D721Med (cell line): ENCODE results near the gene LRP11.

Source experiments
- DNase-seq: peaks from one replicate; pipeline ENCODE4 v3.0.0; 2011; ENCODE audit warnings: low spot score; ENCODE audit not compliant: insufficient read length
- FAIRE-seq: peaks from 2 replicates; lab custom pipeline; 2011; peaks lifted over from hg19 to GRCh38; lab: Jason Lieb, UNC
- TF ChIP-seq, protein P1 (sequence below): IDR thresholded peaks from 2 replicates; pipeline ENCODE4 v1.5.1; 2012; ENCODE audit warnings: mild to moderate bottlenecking, control low read depth; ENCODE audit not compliant: insufficient read depth; ENCODE audit errors: missing control alignments

The LRP11 gene

DNA sequence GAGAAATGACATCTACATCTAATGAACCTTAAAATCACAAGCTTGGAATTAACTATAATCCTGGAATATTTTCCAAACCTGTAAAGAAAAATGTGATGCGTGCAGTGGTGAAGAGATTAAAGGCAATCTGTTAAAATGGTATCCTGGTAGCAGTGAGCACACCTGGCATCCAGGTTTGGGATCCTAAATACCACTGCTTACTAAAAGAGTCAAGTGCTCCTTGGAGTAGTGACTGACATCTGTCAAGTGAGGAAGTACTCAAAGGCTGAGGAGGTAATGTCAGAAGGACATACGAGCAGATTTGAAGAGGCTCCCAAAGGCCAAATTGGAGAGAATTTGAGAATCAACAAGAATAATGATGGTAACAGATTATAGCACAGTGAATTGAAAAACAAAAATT, 81.8 kb downstream of the LRP11 start:
- TF ChIP-seq, protein P1, sequence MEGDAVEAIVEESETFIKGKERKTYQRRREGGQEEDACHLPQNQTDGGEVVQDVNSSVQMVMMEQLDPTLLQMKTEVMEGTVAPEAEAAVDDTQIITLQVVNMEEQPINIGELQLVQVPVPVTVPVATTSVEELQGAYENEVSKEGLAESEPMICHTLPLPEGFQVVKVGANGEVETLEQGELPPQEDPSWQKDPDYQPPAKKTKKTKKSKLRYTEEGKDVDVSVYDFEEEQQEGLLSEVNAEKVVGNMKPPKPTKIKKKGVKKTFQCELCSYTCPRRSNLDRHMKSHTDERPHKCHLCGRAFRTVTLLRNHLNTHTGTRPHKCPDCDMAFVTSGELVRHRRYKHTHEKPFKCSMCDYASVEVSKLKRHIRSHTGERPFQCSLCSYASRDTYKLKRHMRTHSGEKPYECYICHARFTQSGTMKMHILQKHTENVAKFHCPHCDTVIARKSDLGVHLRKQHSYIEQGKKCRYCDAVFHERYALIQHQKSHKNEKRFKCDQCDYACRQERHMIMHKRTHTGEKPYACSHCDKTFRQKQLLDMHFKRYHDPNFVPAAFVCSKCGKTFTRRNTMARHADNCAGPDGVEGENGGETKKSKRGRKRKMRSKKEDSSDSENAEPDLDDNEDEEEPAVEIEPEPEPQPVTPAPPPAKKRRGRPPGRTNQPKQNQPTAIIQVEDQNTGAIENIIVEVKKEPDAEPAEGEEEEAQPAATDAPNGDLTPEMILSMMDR: no peak
- FAIRE-seq (no peak), DNase-seq (no peak)

- FAIRE-seq: no peak
- TF ChIP-seq, protein P1: no peak
- no peak for DNase-seq
Observed at GRCh38 chr6:149781715-149782114, 82.4 kb downstream of the LRP11 start.

GRCh38 chr6:149779644-149779963, 84.6 kb downstream of the LRP11 start:
- TF ChIP-seq, protein P1: no peak
- no peak for DNase-seq
- no peak for FAIRE-seq

GRCh38 chr6:149777624-149778023, 86.5 kb downstream of the LRP11 start:
- DNase-seq (no peak), FAIRE-seq (no peak)
- TF ChIP-seq, protein P1: no peak

GRCh38 chr6:149771925-149772324, 92.2 kb downstream of the LRP11 start:
- no peak for DNase-seq
- FAIRE-seq: no peak
- TF ChIP-seq, protein P1: no peak

DNA sequence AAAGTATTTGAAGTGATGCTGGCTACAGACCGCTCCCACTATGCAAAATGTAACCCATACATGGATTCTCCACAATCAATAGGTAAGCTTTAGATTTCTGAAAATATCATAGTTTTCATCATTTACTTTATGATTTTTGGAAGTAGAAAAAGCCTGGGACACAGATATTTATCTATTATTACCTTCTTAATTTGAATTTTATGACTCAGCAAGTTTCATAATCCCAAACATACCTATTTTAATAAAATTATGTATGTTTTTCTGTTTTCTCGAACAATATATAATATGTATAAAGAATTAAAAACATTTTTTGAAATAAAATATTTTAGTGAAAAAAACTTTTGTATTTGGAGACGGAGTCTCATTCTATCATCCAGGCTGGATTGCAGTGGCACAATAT, 93.0 kb downstream of the LRP11 start:
- TF ChIP-seq, protein P1: no peak
- no peak for FAIRE-seq
- no peak for DNase-seq

GRCh38 chr6:149769676-149770075, 94.5 kb downstream of the LRP11 start:
- TF ChIP-seq, protein P1: no peak
- DNase-seq (no peak), FAIRE-seq (no peak)
